AG08395 (cell line): ENCODE data around the gene C4orf50.

ENCODE experiments used
- DNase-seq: peaks from one replicate; pipeline ENCODE4 v3.0.0; 2012; ENCODE audit warnings: mixed read lengths, low spot score

Gene C4orf50

DNA sequence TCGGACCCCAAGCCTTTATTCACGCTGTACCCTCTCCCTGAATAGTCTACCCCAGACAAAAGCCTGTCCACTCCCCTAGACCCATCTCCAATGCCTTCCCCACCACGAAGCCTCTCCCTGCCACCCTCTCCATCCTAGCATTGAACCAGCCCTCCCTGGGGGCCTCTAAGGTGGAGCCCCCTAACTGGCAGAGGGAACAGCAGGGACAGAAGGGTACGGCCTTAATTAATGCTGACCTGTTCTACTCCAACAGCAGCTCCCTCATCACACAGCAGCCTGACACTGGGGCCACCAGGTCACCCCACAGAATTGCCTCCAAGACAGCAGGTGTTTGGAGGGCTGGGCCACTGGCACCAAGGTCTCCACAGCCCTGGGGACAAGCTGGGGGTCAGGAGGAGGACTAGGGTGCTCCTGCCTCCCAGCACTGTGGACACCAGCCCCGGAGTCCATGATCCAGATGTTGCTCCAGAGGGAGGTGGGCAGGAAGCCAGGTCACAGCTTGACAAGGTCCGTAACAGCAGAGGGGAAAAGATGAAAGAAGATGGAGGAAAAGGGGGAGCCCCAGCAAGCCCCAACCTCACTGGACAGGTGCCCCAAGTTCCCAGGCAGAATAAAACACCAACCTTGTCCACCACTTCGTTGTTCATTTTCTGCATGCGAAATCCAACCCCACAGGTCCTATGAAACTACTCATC is 129.1 kb downstream of the C4orf50 start:
- no peak for DNase-seq

DNA sequence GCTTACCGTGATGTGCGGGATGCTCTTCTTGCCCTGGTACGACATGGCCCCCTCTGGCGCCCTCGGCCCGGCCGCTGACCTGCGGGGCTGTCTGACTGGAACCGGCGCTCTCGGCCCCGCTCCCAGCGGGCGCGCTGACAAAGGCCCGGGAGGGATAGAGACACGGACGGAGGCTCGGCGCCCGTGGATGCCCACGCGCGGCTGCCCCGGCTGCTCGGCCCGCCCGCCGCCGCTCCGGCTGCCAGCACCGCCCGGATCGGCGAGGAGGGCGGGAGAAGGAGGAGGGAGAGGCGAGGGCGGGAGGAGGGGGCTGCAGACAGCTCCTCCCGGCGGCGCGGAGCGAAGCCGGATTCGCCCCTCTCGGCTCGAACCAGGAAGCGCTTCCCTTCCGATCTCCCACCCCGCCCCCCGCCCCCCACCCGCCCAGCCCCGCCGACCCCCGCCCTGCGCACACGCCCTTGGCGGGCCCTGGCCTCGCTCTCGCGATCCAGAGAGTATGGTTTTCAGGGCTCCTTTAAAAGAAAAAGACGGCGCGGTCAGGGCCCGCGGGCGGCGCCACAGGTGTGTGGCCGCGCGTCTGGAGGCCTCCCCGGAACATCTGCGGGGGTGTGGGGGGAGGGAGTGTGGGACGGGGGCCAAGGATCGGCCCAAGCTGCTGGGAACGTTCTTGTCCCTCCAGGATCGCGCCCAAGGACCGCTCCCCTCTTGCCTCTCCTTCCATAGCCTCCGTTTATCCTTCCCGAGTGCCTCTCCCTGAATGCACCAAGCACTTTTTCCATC is 129.8 kb downstream of the C4orf50 start:
- no peak for DNase-seq

DNA sequence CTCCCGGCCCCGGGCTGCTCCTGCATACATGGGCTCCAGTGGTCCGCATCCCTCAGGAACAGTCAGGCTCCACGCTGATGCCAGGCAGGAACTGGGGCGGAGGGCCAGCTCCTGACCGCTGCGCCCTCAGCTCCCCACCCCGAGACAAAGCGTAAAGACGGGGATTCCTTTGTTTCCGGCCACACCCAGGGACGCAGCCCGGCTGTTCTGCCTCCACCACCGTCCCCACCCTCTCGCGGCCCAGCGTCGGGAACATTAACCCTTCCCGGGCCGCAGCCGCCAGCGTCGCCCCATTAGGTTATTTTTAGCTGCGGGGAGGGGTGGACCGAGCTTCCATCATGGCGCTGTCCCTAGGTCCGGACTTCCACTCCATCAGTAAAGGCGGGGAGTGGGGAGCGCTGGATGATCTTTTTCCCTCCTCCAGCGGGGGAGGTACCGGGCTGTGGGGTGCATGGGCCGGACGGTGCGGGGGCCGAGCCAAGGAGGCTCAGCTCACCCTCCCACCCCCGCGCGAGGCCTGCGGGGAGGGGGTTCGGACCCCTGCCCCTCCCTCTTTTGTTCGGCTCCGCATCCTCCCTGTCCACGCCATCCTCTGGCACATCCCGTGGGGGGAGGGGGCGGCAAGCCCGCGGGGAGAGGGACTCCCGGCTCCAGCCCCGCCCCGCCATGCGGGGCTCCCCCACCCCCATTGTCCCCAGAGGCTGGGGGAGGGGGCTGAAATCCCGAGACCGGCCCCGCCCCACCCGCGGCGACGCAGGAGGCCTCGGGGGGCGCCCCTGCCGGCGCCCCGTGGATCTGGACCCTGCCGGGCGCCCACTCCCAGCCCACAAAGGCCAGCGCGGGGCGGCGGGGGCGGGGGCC is 130.6 kb downstream of the C4orf50 start:
- no peak for DNase-seq

GRCh38 chr4:5887011-5887360 is 131.2 kb downstream of the C4orf50 start:
- DNase-seq, result no peak

DNA sequence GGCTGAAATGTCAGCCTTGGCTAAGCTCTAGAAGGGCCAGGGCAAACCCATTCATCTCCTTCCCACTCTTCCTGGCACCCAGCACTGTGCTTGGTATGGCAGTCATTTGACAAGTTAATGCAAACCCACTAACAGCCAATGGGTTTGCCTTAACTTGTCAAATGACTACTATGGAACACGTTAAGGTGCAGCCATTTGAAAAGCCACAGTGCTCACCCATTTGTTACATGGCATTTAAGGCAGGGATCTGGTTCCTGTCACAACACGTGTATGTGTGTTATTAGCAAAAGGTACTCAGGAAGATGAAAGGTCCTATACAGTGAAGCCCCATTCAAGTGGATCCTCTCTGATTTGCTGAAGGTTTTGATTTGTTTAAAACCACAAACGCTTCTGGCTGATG is 132.5 kb downstream of the C4orf50 start:
- no peak for DNase-seq

DNA sequence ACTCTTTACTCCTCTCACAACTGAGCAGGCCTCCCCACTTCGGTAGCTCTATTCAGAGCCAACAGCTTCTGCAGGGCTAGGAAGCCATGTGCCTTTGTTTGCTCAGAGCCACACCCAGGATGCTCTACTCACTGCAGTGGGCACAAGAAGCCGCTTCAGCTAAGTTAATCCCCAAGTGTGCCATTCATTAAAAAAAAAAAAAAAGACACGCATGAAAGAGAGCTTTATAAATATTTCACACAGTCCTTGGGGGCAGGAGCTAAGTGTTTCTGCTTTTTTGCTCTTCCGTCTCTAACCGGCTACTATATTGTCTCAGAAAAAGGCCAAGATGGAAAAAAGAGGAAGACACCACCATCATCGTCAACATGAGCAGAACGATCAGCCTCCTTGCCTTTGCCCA is 133.4 kb downstream of the C4orf50 start:
- DNase-seq, result no peak

GRCh38 chr4:5883916-5884315 is 134.3 kb downstream of the C4orf50 start:
- DNase-seq, result no peak

GRCh38 chr4:5882947-5883346 is 135.3 kb downstream of the C4orf50 start:
- no peak for DNase-seq

DNA sequence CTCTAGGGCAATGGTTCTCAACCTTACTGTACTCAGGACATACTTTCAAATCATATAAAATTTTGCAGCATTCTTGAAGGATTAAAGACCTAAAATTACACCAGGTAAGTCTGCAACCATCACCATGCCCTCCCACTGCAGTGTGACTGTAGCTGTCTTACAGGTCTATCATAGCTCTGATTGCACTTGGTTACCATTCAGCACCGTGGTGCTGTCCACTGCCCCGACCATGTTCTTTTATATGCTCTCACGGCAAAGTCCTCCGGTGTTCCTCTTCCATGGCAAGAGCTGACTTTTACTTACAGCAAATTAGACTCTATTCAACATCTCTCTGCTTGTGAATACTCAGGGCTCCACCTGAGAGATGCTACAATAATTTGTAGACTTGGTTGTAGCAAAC is 136.9 kb downstream of the C4orf50 start:
- DNase-seq, result no peak

- DNase-seq, result no peak
These were observed 139.9 kb downstream of the C4orf50 start for GRCh38 chr4:5878359-5878758.

GRCh38 chr4:5877392-5877791 is 140.8 kb downstream of the C4orf50 start:
- DNase-seq, result no peak

DNA sequence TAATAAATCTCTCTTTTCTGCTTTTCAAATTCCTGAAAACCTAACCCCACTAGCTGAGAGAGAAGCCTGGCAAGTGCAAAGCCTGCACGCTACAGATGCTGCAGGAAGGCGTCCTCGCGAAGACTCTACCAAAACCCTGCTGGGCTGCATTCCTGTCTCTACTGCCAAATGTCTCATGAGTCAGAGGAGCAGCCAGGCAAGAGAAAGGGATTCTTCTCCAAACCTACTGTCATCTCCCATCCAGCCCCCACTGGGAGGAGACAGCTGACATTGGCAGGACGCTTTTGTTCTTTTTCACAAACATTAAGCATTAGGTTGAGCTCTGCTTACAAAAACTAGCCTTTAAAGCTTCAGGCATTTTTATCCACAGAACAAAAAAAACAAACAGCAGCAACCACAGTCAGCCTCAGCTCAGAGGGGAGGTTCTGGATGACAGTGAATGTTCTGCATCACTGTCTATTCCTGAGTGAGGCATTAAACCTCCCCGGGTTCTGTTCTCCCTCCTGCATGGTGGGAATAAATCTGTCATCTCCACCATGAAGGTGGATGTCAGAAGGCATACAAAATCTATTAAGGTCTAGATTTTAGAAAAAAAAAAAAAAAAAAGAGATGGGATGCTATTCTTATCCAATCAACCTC is 143.3 kb downstream of the C4orf50 start:
- DNase-seq, result peak; percentile 77

DNA sequence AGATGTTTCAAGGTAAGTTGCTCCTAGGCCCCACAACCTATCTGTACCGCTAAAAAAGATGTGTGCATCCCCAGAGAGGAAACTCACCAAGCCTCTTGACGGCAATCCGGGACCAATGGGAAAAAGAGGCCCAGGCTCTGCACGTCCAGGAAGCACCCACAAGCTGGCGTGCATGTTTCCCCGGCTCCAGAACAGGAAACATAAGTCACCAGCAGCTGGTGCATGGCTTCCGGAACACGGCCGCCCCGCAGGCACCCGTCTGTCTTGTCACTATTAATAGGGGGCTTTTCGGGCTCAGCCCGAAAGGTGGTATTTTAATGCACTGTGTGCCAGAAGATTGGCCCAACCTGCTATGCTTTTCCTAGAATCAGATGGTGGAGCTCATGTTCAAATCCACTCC is 147.5 kb downstream of the C4orf50 start:
- no peak for DNase-seq

- DNase-seq, result no peak
These were observed 148.1 kb downstream of the C4orf50 start for GRCh38 chr4:5869966-5870619.

DNA sequence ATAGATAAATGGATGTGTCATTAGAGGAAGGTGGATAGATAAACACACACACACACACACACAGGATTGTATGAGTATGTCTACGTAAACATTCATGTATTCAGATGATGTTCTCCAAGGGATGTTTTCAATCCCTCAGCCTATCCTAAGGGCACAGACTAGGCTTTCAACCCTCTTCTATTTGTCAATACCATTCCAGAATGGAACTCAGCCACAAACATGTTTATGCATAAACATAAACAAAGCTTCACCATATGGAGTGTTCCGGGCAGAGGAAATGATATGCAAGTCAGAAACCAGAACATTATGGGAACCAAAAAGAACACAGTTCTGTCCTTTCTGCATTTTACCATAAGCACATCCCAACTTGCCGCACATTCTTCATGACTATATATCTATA is 150.4 kb downstream of the C4orf50 start:
- DNase-seq, result no peak

GRCh38 chr4:5866841-5867813 is 151.1 kb downstream of the C4orf50 start:
- no peak for DNase-seq

- no peak for DNase-seq
These were observed 152.2 kb downstream of the C4orf50 start for GRCh38 chr4:5865896-5866599.

DNA sequence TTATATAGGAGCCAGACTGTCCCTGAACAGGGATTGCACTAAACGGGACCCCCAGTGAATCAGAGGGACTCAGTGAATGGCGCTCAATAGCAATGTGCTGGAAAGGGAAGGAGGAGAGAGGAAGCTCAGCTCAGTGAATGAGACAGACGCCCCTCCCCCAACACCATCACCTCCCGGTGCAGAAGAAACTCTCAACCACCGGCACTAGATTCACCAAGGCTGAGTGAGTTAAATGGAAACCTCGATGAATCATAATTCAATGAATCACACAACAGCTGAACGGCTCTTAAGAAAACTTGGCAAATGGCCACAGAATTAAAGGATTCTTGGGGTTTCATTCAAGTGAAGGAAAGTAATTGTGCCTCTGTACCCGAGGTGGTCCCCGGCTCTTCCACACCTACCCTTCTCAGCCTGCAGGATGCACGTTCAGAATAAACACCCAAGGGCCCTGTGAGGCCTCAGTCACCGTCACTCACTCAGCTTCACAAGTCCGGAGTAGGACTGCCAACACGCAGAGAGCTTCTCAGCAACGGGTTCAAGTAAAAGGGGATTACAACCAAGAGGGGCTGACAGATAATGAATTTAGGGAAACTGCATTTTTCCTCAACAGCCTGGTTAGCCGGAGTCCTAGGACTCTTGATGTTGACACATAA is 154.6 kb downstream of the C4orf50 start:
- peak; percentile 63 for DNase-seq

GRCh38 chr4:5858020-5858769 is 160.0 kb downstream of the C4orf50 start:
- no peak for DNase-seq
